GM12864 (cell line): ENCODE measurements around the gene SPEM1.

Experiments
- DNase-seq: peaks from one replicate; pipeline ENCODE4 v3.0.0-alpha.2; 2011; ENCODE audit warnings: low read depth
- H3K4me3 ChIP-seq: 2 replicates; pipeline ENCODE4 v1.5.1; 2011; ENCODE audit warnings: mild to moderate bottlenecking, low read depth, low read length, control low read depth
- TF ChIP-seq, protein P1 (sequence below): IDR thresholded peaks from 2 replicates; pipeline ENCODE4 v1.5.1; 2011; ENCODE audit warnings: low read depth, mild to moderate bottlenecking, moderate library complexity, low read length, control low read depth, inconsistent platforms; ENCODE audit errors: missing control alignments

The SPEM1 gene

DNA sequence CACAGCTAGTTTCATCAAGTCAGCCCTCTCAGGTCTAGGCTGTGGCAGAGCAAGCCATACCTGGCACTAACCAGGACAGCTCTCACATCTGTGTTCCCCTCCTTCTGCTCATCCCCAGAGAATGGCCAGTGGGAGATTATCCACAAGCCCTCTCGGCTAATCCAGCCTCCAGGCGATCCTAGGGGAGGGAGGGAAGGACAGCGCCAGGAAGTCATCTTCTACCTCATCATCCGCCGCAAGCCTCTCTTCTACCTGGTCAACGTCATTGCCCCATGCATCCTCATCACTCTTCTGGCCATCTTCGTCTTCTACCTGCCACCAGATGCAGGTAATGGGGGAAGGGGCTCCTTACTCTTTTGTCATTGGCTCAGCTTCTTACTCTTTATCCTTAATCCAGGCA is 28.3 kb downstream of the SPEM1 start:
- no peak for DNase-seq
- no peak overlapping the region for H3K4me3 ChIP-seq
- TF ChIP-seq, protein P1, sequence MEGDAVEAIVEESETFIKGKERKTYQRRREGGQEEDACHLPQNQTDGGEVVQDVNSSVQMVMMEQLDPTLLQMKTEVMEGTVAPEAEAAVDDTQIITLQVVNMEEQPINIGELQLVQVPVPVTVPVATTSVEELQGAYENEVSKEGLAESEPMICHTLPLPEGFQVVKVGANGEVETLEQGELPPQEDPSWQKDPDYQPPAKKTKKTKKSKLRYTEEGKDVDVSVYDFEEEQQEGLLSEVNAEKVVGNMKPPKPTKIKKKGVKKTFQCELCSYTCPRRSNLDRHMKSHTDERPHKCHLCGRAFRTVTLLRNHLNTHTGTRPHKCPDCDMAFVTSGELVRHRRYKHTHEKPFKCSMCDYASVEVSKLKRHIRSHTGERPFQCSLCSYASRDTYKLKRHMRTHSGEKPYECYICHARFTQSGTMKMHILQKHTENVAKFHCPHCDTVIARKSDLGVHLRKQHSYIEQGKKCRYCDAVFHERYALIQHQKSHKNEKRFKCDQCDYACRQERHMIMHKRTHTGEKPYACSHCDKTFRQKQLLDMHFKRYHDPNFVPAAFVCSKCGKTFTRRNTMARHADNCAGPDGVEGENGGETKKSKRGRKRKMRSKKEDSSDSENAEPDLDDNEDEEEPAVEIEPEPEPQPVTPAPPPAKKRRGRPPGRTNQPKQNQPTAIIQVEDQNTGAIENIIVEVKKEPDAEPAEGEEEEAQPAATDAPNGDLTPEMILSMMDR: no peak

DNA sequence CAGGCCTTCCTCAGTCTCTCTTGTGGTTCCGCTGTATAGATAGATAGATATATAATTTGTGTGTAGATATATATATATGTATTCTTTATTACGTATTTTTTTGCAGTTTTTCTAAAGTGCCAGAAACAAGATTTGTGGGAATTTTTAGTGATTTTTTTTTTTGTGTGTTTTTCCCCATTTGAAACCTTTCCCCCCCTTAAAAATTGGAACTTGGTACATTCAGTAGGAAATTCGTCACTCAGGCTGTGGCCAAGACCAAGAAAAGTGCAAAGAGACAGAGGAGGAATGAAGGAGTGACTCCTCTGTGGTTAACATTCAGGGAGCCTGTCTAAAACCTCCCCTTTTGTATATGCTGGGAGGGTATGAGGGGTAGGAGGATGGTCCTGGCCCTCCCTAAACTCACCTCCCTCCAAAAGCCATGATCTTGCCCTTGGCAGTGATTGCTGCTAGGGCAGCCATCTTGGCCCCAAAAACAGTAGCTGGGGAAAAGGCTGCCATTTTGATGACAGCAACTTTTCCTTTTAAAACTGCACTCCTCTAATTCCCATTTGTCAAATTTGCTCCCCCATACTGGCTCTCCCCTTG is 39.9 kb downstream of the SPEM1 start:
- H3K4me3 ChIP-seq: no peak overlapping the region
- TF ChIP-seq, protein P1: no peak
- DNase-seq: no peak

DNA sequence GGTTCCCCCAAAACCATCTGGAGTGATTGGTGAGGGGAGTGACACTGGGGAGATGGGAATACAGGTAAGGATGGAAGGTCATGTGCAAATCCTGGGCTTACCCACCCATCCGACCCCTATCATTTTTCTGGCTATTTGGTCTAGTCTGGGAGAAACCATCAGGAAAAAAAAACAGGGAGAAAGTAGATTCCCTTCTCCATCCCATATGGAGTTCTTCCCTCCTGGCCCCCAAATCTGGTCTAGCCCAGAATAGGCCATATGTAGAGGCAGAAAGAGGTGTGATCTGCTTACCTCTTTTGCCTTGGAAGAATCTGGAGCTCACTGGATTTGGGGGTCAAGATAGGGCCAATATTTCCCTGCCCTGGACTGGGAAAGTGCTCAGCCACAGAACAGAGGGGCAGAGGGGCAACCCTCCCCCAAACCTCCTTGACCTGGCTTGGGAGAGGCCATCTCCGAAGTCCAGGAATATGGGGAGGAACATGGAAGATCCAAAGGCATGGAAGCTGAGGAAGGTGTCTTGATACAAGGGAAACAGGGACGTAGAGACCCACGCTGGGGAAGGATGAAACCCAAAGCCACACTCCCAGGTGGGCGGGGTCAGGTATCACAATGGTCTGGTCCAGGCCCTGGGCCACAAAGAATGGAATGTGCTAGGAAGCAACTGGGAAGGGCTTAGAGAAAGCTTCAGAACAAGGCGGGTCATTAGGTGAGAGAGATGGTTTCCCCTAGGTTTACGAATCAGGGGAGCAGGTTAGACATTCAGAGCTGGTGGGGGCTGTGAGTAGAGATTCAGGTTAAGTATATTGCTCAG is 40.9 kb downstream of the SPEM1 start:
- TF ChIP-seq, protein P1: no peak
- no peak overlapping the region for H3K4me3 ChIP-seq
- DNase-seq: no peak

DNA sequence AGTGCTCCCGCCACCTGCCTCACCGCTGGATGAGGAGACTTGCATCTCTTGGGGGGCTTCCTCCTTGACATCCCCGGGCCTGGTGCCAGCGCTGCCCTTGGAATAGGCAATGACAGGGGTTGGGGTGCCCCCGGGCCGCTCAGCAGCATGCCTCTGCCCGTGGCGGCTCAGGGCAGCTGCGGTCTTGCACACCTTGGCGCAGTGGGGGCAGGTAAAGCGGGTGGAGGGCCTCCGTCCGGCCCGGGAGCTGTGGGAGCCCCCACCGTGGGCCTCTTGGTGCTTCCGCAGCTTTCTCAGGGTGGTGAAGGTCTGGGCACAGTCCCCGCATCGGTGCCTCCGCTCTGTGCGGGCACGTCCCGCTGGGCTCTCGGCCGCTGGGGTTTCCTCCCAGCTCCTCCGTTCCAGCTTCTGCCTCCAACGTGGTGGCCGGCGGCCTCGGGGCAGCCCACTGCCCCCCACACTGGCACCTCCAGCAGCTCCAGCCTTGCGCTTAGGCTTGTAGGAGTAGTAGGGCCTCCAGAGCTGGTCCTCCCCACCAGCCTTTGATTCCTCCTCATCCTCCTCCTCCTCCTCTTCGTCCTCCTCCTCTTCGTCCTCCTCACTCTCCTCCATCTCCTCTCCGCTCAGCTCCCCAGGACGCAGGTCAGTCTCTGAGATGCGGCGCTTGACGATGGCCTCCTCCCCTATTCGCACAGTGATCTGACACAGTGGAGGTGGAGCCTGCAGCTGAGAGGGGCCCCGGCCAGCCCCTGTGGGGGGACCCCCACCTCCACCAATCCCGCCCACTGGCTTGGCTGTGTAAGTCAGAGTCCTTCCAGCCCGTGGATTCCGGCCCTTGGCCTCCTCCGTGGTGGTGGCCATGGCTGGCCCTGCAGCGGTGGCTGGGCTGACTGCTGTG is 42.6 kb downstream of the SPEM1 start:
- H3K4me3 ChIP-seq: no peak overlapping the region
- no peak for DNase-seq
- TF ChIP-seq, protein P1: no peak

DNA sequence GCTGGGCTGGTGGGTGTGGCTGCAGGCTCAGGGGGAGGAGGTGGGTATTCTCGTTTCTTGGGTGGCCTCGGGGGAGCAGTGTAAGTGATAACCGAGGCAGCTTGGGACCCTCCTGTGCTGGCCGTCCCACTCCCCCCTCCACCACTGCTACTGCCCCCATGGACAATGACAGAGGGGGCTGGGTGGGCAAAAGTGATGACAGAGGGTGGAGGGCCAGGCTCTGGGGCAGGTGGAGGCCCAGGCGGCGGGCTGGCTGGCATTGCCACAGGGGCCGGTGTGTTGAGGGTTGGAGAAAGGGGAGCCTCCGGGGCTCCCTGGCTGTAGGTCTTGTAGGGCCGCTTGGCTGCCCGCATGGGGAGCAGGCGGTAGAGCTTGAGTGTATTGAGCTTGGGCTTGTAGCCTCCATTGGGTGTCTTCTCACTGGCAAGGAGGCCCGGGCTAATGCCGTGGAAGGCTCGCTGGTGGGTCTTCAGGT is 43.3 kb downstream of the SPEM1 start:
- DNase-seq: no peak
- no peak overlapping the region for H3K4me3 ChIP-seq
- TF ChIP-seq, protein P1: no peak

DNA sequence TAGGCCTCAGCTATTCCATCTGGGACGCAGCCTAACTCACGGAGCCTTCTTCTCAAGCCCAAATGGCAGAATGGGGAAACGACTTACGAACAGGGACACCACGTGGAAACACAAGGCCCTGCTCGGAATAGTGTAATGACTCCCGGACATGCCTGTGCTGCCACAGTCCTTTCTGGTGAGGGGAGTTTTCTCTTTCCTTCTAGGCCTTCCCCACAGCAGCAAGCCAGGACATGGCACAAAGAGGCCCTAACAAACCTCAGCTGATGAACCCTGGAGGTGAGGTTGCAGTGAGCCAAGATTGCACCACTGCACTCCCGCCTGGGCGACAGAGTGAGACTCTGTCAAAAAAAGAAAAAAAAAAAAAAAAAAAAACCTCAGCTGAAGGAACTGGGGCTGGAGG is 44.0 kb downstream of the SPEM1 start:
- TF ChIP-seq, protein P1: no peak
- no peak overlapping the region for H3K4me3 ChIP-seq
- no peak for DNase-seq
